ENCODE data around the gene TMEM163.
"Not testable (repeated sequence)": the region's sequence is repeated elsewhere in the genome, so short reads cannot be mapped to it uniquely, and the experiment has no call there.

TMEM163 gene

DNA sequence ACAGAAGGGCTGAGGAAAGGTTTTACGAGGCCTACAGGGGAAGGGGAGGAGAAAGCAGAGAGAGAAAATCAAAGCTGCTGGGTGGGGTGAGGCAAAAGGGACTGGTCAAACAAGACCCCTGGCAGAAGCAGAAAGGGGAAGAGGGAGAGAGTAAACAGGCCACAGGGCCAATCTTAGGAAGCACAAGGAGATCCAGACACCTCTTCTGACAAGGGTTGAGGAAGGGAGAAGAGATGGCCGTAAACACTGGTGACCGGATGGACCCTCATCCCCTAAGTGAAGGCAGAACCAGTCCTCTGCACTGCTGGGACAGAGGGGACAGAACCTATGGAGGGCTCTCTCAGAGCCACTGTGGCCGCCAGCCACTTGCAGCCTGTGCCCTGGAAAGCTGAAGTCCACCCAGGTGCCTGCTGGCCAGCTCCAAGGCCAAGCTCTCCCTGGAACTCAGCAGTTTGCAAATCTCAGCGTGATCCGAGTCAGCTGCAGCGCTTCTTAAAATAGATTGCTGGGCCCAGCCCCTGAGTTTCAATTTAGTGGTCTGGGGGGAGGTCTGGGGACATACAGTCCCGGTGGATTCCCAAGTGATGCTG is 108.8 kb downstream of the TMEM163 start:
- no peak for DNase-seq

DNA sequence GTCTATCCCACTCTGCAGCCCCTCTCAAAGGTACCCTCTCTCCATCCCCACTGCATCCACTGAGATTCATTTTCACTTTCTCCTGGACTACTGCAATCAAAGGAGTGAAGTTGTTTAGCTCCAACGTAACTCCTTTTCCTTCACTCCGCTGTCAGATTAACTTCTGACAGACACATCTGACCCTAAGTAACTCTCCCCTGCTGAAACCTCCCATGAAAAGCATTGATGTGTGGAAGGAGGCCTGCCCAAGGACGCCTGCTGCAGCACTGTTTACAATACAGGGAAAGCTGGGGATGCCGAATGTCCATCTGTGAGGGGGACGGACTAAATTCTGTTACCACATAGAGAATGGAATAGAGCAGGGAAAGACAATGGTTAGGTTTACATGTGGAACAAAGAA is 114.8 kb downstream of the TMEM163 start:
- DNase-seq, result no peak

DNA sequence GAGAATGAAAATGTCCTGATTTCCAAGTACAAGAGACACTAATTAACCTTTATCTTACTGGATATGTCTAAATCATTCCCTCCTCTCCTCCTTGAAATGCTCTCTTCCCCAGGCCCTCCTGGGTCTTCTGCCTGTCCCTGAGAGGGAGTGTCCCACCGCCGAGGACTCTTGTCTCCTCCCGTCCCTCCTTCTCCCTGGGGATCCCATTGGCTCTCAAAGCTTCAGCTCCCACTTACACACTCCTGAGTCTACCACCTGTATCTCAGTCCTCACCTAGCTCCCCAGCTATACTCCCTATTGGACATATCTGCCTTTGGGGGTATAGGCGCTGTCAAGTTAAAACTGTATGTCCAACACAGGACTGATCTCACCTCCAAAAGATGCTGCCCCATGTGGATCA is 116.1 kb downstream of the TMEM163 start:
- no peak for DNase-seq

DNA sequence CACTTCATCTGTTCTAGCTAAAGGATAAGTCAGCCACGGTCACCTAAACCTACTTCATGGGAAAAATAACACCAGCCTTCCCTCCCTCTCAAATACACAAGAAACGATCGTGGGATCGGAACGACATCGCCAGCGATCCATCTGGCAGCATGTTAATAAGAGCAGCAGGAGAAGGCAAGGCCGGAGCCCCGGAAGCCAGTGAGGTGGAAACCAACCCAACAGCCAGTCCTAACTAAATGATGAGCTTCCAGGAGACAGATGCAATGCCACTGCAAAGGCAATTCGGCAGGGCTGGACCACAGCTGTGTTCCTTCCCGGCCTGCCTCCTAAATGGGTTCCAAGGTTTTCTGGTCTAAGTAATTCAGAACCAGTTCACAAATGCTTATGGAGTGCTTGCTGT is 117.5 kb downstream of the TMEM163 start:
- DNase-seq, result no peak

DNA sequence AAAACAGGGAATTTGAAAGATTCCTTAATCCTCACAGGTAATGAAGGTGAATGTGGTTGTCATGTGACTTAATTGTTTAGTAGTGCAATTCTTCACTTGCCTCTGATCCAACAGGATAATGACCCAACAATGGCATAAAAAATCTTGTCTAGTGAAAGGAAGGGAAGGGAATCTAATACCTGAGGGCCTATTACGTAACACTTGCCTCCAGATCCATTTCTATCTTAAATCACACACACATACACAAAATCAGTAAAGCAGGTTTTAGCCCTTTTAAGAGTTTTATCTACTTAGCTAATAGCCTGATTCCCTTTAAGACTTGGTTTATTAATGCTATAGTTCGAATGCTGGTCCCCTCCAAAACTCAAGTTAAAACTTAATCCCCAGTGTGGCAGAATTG is 118.6 kb downstream of the TMEM163 start:
- no peak for DNase-seq

DNA sequence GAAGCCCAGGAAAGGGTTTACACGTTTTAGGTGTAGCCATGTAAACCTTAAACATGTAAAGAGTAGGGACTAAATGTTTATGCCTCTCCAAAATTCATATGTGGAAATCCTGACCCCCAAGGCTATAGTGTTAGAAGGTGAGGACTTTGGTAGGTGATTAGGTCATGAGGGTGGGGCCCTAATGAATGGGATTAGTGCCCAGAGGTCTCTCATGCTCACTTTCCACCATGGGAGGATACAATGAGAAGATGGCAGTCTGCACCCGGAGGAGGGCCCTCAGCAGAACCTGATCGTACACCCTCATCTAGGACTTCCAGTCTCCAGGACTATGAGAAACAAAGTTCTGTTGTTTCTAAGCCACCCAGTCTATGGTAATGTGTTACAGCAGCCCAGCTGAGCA is 119.6 kb downstream of the TMEM163 start:
- no peak for DNase-seq

DNA sequence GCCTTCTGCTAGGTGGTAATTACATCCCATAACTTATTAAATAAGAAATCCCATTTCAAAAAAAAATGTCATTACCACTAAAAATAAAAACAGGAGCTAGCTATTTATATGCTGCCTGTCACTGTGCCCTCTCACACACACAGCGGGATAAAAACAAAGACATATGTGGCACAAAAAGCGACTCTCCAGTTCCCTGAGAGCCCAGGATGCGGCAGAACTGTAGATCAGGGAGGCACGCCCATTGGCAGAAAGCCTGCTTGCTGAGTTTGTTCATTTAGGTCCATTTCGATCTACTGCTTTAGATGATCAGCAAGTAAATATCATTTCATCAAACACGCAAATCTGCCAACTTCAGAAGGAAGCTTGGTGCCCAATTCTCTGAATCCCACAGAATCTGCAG is 124.4 kb downstream of the TMEM163 start:
- peak; percentile 13 for DNase-seq

DNA sequence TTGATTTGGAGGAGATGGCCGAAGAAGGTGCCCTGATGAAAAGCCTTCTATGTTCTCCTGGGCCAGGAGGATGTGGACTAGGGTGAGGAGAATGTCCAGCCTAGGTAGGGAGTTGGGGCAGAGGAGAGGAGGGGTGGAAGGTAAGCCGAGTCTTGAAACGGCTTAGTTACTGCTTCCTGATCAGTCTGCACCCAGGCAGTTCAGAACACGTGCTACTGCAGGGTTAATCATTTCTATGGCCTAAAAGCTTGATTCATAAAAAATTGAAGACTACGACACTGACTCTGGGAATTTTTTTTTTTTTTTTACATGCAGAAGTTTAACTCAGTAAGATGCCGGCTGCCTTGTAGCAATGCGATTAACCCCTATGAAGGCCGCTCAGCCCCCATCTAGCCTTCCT is 125.3 kb downstream of the TMEM163 start:
- DNase-seq, result no peak

DNA sequence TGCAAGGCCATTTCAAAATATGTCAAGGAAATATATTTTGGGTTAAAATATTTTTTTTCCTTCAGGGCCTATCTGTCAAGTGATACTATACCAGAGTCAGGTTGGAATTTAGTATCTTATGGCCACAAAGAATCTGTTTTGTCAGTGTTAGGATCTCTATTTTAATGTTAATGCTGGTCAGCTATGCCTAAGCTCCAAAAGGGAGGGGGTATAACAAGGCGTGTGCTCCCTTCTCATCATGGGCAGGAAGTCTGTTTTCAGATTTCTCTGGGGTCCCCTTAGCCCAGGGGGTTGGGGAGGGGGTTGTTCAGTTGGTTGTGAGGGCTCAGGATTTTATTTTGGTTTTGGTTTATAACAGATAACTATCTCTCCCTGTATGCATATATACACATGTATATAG is 126.4 kb downstream of the TMEM163 start:
- no peak for DNase-seq

DNA sequence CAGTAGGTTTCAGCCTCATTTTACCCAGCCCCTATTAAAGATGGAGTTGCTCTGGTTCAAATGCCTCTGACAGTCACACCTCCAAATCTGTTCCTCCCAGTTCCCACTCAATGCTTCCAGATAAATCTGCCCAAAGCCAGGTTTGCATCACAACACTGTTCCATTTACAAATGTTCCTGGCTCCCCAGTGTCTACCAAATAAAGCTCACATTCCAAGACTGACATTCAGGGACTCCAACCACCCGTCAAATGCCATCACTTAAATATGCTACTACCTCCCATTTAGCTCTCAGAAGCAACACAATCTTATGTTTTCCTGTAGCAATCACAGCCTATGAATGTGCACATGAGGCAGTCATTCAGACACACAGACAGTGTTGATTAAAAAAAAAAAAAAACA is 127.3 kb downstream of the TMEM163 start:
- no peak for DNase-seq

DNA sequence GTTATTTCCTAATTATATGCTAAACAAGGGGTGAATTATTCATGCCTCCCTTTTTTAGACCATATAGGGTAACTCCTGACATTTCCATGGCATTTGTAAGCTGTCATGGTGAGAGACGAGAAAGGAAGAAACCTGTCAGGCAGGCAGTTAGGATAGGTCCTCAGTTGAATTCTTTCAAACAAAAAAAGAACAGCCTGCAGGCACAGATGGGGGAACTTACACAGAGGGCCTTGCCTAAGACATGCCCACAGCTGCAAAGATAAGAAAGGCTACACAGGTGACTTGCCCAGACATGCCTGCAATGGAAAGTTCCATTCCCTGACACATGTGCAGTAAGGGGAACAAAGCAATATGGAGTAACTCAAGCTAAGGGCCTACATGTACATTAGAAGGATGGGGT is 128.1 kb downstream of the TMEM163 start:
- DNase-seq, result no peak

DNA sequence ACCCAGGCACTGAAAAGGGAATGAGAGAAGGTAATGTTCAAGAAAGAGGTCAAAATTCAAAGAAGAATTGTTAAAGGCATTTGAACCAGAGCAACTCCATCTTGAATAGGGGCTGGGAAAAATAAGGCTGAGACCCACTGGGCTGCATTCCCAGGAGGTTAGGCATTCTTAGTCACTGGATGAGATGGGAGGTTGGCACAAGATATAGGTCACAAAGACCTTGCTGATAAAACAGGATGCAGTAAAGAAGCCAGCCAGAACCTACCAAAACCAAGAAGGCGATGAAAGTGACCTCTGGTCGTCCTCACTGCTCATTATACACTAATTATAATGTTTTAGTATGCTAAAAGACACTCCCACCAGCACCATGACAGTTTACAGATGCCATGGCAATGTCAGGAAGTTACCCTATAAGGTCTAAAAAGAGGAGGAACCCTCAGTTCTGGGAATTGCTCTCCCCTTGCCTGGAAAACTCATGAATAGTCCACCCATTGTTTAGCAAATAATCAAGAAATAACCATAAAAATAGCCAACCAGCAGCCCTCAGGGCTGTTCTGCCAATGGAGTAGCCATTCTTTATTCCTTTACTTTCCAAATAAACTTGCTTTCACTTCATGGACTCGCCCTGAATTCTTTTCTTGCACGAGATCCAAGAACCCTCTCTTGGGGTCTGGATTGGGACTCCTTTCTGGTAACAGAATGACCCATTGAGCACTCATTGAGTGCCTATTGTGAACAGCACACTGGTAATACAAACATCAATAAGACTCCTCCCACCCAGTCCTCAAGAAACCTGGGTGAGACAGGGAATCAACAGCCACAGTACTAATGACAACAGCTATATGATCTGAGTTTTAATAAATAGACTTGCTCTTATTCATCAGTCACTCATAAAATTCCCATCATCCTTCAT is 129.4 kb downstream of the TMEM163 start:
- not testable (repeated sequence) for DNase-seq

DNA sequence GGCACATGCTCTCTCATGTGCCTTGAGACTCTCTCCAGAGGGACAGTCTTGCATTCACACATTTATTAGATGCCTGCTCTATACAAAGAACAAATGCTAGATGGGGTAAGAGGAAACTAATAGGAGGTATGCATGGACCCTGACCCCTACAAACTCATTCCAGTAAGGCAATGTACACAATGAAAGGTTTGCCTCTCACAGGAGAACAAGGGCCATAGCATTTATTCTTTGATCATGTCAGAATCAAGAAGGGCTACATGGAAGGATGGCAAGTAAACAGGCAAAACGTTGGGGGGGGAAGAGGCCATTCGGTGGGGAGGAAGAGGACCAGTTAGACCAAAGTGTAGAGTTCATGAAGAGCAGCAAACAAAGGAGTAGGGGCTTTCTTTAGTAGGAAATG is 130.2 kb downstream of the TMEM163 start:
- no peak for DNase-seq

DNA sequence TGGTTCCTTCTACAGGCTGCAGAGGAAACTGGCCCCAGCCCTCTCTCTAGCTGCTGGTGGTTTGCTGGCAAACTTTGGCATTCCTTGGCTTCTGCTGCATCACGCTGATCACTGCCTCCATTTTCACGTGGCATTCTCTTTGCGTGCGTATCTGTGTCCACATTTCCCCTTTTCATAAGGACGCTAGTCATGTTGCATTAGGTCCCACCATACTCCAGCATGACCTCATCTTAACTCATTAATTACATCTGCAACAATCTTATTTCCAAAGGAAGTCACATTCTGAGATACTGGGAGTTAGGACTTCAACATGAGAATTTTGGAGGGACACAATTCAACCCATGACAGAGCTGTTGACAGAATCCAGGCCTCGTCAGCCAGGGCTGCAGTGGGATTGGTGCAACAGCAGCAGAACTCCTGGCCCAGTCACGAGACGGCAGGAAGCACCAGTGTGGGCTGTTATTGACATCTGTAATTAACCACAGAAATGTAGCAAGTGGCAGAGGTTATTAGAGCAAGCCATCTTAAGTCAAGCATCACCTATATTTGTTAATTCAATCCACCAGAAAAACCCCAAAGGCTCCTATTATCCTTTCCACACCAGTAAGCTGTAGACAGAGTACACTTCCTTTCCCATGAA is 132.4 kb downstream of the TMEM163 start:
- DNase-seq, result no peak

DNA sequence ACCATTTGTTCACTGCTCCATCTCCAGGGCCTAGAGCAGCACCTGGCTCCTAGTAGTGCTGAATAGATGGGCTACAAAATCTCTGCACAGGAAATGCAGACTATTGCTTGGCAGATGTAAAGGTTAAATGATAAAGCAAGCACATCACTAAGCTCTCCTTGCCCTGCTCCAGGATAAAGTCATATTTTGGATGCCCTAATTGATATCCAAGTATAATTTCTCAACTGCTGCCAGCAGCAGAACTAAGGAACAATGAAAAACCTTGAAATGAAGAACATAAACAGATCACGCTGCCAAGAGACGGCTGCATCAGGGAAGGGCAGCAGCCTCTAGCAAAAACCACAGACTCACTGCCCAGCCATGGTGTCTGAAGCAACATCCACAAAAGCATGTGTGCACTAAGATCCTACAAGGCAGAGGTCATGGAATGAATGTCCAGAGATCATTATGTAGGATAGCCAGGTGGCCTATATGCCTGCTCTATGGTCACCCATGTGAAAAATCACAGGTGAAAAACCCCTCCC is 134.7 kb downstream of the TMEM163 start:
- no peak for DNase-seq

DNA sequence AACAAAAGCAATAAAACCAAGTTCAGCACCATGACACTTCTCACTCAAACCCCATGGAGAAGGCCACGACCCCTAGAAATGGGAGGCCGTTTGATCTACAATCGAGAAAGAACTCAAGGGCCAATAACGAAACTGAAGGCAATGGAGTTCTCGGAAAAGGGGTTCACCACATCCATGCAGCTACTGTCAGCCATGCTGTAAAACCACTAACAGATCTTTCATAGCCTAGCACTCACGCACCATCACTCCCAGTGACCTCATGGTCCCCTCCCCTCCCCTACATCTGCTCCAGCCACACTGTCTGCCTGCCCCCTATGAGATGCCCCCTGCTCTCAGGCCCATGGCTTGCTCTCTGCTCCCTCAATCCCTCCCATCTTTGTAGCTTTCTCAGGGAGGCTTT is 135.3 kb downstream of the TMEM163 start:
- no peak for DNase-seq

DNA sequence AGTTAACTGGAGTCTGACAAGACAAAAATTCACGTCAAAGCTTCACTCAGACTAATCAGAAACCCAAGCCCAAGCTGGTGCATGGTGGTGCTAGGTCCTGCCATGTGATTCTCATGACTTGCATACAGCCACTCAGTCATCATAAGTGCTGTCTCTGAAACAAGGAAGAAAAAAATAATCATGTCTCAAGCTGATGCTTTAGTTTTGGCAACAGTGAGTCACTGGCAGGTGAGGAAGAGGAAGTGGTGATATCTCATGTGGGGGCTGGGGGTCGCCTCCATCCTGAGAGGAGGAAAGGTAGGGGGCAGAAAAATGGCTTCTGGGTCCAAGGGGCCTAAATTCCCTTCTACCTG is 136.3 kb downstream of the TMEM163 start:
- no peak for DNase-seq

DNA sequence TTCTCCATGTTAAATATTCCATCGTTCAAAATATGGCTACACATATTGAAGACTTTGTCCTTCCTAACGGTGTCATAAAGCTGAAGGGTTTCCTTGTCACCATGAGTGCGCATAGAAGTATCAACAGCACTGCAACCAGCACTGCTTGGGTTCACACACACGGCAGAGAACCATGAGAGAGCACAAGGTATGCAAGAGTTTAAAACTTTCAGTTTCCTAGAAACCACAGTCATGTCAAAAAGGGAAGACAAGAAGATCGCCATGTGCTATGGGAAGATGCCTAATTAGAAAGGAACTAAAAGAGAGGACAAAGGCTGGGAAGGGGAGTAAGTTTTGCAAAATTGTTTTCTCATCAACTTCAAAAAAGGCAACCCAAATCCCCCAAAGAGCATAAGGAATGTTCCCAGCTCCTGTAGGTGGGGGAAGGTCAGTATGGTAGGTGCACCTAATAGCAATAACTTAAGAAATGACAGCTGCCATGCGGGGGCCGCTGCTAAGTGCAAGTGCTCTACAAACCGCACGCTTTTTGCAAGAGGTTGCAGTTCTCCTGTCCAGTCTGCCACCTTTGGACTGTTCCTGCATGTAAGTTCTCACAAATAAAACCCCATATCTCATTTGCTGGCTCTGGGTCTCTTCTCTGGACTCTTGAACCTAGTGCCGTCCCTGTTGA is 136.8 kb downstream of the TMEM163 start:
- no peak for DNase-seq

DNA sequence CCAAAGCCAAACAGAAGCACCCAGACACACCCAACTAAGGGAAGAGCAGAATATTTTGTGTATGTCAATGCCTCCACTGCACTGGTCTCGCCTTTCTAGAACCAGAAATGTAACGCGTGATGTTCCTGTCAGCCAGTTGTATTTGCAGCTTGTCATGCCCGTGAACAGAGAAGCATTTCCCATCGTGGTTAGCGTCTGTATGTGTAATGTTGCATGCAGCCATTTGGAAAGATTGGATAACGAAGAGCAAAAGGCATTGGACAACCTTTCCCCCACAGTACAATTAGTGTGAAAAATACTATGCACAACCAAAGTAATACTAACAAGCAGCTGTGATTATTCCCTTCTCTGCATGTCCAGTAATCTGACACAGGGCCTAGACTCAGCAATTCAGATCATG is 140.5 kb downstream of the TMEM163 start:
- DNase-seq, result no peak

DNA sequence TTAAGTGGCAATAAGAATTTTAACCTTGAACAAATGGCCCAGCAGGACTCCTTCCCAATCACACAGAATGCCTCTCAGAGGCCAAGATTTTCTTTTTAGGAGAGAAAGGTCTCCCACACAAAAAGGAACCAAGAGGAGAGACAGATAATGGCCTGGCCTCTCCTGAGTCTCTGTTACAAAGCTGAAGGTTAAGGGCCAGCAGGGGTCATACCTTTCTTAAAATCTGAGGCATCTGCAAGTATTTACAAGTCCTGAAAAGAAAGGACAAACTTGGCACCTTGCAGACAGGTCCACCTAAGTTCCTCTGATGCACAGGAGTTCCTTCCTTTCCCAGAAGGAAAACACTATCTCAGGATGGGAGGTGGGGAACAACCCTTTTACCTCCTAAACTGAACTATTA is 142.3 kb downstream of the TMEM163 start:
- no peak for DNase-seq

DNA sequence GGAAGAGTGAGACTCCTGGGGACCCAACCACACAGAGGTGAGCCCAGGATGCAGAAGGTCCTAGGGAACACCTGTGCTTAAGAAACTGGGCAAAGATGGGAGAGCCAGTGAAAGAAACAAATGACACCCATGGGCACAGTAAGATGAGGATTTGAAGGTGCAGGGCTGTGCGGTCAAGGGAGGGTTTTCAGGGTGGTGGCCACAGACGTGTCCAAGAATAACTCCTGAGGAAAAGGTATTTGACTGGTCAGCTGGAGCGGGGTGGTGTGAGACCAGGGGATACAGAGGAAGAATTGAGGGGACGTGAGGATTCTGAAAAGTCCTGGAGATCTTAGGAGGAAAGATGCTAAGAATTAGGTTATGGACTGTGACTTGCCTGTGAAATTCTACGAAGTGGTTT is 142.9 kb downstream of the TMEM163 start:
- DNase-seq, result no peak

DNA sequence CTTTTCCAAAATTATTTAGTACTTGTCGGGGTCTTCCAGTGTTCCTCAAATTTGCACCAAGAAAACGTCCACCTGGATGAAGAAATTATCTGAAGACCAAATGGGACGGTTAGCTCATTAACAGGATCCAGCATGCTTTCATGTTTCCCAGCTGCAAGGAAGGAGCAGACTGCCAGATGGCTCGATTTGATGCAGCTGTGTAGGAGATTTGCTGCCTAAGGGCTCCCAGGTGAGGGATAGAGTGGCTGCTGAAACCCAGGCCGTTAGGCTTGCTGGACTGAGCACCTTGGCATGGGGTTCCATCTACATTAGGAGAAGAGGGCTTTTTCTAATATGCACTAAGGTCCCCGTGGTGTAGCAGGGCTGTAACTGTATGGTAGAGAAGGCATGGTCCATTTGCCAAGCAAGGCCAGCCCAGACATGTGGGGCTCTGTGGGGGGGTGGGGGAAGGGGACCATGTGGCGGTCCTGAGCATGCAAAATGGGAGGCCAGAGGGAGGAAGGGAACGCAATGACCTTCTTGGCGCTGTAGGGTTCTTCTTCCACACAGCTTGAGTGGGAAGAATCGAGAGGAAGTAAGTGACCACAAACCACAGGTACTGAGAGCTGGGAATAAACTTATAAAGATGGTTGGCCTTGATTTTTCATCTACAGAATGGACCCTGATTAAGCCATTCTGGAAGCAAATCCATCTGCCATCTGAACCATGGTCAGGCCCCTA is 144.0 kb downstream of the TMEM163 start:
- no peak for DNase-seq

DNA sequence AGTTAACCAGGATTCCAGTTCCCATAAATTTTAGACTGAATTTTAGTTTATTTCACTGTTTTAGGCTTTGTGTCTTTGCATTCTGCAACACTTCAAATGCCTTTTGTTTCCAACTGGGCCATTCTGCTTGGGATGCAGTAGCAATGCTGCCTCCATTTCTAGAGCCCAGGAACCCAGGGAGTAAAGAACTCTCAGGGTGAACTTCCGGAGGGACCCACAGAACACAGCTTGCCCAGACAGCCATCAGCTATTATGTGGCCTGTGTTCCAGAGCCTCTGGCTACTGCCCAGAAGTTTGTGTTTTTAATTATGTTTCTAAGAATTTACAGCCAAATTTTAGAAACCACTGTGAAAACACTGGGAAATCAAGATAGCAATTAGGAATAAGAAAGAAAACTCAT is 145.1 kb downstream of the TMEM163 start:
- DNase-seq, result no peak
